ENCODE data around the gene RNASE13.

RNASE13 gene

GRCh38 chr14:21074398-21075272 is 40.0 kb upstream of the RNASE13 start:
- H4K20me1 ChIP-seq (ENCODE audit: insufficient read depth), result no peaks in the 10 kb centered on the region
- H3K27me3 ChIP-seq (ENCODE audit: insufficient read depth, low read depth), result no peaks in the 10 kb centered on the region
- no peaks in the 10 kb centered on the region for H3K79me2 ChIP-seq (ENCODE audit: insufficient read depth, low read depth)
- no peak for TF ChIP-seq CTCF (conservative IDR thresholded peaks at IDR 0.05; ENCODE audit: low read depth, low read length)
- no peak overlapping the region for H3K4me3 ChIP-seq (IDR thresholded peaks at IDR 0.05; ENCODE audit: insufficient read depth, low read depth, low read length)
- no peak overlapping the region for H3K4me2 ChIP-seq
- H3K27ac ChIP-seq, result no peak overlapping the region
- H3K9ac ChIP-seq, result no peak overlapping the region
- H3K4me1 ChIP-seq (ENCODE audit: low read depth, poor library complexity, severe bottlenecking), result peaks cover 8% of the 10 kb centered on the region
- H2AFZ ChIP-seq (ENCODE audit: low read depth), result no peak overlapping the region
- no peaks in the 10 kb centered on the region for H3K36me3 ChIP-seq (ENCODE audit: insufficient read depth)

- Histone ChIP-seq H3K4me2 (no peak overlapping the region), H3K4me3 (IDR thresholded peaks at IDR 0.05; ENCODE audit: insufficient read depth, low read depth, low read length) (no peak overlapping the region), H3K9ac (no peak overlapping the region), H3K27ac (no peak overlapping the region), H3K4me1 (ENCODE audit: low read depth, poor library complexity, severe bottlenecking) (peaks cover 8% of the 10 kb centered on the region), H4K20me1 (ENCODE audit: insufficient read depth) (no peaks in the 10 kb centered on the region), H3K27me3 (ENCODE audit: insufficient read depth, low read depth) (no peaks in the 10 kb centered on the region), H3K79me2 (ENCODE audit: insufficient read depth, low read depth) (no peaks in the 10 kb centered on the region), H2AFZ (ENCODE audit: low read depth) (no peak overlapping the region), H3K36me3 (ENCODE audit: insufficient read depth) (no peaks in the 10 kb centered on the region)
- TF ChIP-seq CTCF (conservative IDR thresholded peaks at IDR 0.05; ENCODE audit: low read depth, low read length), result no peak
These were observed 39.3 kb upstream of the RNASE13 start for GRCh38 chr14:21073921-21074320.

GRCh38 chr14:21072781-21073339 is 38.3 kb upstream of the RNASE13 start:
- no peaks in the 10 kb centered on the region for H3K79me2 ChIP-seq (ENCODE audit: insufficient read depth, low read depth)
- H4K20me1 ChIP-seq (ENCODE audit: insufficient read depth), result no peaks in the 10 kb centered on the region
- no peak overlapping the region for H3K4me2 ChIP-seq
- no peak overlapping the region for H3K27ac ChIP-seq
- H3K4me3 ChIP-seq (IDR thresholded peaks at IDR 0.05; ENCODE audit: insufficient read depth, low read depth, low read length), result no peak overlapping the region
- no peak for TF ChIP-seq CTCF (conservative IDR thresholded peaks at IDR 0.05; ENCODE audit: low read depth, low read length)
- no peak overlapping the region for H3K9ac ChIP-seq
- no peaks in the 10 kb centered on the region for H3K27me3 ChIP-seq (ENCODE audit: insufficient read depth, low read depth)
- peaks cover 8% of the 10 kb centered on the region for H3K4me1 ChIP-seq (ENCODE audit: low read depth, poor library complexity, severe bottlenecking)
- no peaks in the 10 kb centered on the region for H3K36me3 ChIP-seq (ENCODE audit: insufficient read depth)
- no peak overlapping the region for H2AFZ ChIP-seq (ENCODE audit: low read depth)

GRCh38 chr14:21072031-21072473 is 37.4 kb upstream of the RNASE13 start:
- H3K4me1 ChIP-seq (ENCODE audit: low read depth, poor library complexity, severe bottlenecking), result peaks cover 8% of the 10 kb centered on the region
- H3K4me3 ChIP-seq (IDR thresholded peaks at IDR 0.05; ENCODE audit: insufficient read depth, low read depth, low read length), result no peak overlapping the region
- H2AFZ ChIP-seq (ENCODE audit: low read depth), result peak overlapping the region; percentile 75
- peak overlapping the region; percentile 50; the same call in 1 of the 2 replicates for H3K9ac ChIP-seq
- no peaks in the 10 kb centered on the region for H3K79me2 ChIP-seq (ENCODE audit: insufficient read depth, low read depth)
- no peaks in the 10 kb centered on the region for H3K36me3 ChIP-seq (ENCODE audit: insufficient read depth)
- H3K4me2 ChIP-seq, result peak overlapping the region; percentile 69; the same call in 1 of the 2 replicates
- peak overlapping the region; percentile 46; the same call in 1 of the 2 replicates for H3K27ac ChIP-seq
- no peak for TF ChIP-seq CTCF (conservative IDR thresholded peaks at IDR 0.05; ENCODE audit: low read depth, low read length)
- no peaks in the 10 kb centered on the region for H3K27me3 ChIP-seq (ENCODE audit: insufficient read depth, low read depth)
- no peaks in the 10 kb centered on the region for H4K20me1 ChIP-seq (ENCODE audit: insufficient read depth)
